Measurements from ENCODE around the gene LCT. TPM values are rescaled to one million over a fixed set of nuclear protein-coding genes. Genes with fewer than 3 reads are reported as not detected.

LCT gene
- total RNA-seq, 1 experiment from 2014 or later = 0.82 TPM

DNA sequence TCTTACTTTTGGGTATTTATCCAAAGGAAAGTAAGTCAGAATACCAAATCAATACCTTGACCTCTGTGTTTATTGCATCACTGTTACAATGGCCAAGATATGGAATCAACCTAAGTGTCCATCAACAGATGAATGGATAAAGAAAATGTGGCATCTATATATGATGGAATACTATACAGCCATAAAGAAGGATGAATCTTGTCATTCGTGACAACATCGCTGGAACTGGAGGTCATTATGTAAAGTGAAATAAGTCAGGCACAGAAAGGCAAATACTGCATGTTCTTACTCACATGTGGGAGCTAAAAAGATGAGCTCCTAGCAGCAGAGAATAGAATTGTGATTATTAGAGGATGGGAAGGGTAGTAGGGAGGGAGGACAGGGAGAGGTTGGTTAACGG is 34.6 kb downstream of the LCT start:
- intact Hi-C loops (cut with micrococcal nuclease; ENCODE audit: unreplicated experiment) = loop anchor here (2.0 kb wide), 1 partner anchor 798 kb away; no protein-coding TSS in a partner anchor
- Histone ChIP-seq H3K36me3 (ENCODE audit: control insufficient read depth, insufficient read depth, low read length) (no peaks in the 10 kb centered on the region), H3K4me3 (ENCODE audit: low read depth, low read length) (no peak overlapping the region), H3K9me3 (peaks cover 17% of the 10 kb centered on the region), H3K27me3 (replicated peaks; ENCODE audit: control insufficient read depth, insufficient read depth, low read length) (no peaks in the 10 kb centered on the region), H3K4me1 (peaks cover 9% of the 10 kb centered on the region)
- H3K9me3 Mint-ChIP-seq (ENCODE audit: unreplicated experiment) = no peaks in the 10 kb centered on the region
- H3K27me3 Mint-ChIP-seq (ENCODE audit: insufficient read depth, unreplicated experiment) = no peaks in the 10 kb centered on the region
- CTCF ChIA-PET = no interaction called here
- H3K27ac Mint-ChIP-seq (ENCODE audit: unreplicated experiment) = no peak overlapping the region
- TF ChIP-seq, protein P1, sequence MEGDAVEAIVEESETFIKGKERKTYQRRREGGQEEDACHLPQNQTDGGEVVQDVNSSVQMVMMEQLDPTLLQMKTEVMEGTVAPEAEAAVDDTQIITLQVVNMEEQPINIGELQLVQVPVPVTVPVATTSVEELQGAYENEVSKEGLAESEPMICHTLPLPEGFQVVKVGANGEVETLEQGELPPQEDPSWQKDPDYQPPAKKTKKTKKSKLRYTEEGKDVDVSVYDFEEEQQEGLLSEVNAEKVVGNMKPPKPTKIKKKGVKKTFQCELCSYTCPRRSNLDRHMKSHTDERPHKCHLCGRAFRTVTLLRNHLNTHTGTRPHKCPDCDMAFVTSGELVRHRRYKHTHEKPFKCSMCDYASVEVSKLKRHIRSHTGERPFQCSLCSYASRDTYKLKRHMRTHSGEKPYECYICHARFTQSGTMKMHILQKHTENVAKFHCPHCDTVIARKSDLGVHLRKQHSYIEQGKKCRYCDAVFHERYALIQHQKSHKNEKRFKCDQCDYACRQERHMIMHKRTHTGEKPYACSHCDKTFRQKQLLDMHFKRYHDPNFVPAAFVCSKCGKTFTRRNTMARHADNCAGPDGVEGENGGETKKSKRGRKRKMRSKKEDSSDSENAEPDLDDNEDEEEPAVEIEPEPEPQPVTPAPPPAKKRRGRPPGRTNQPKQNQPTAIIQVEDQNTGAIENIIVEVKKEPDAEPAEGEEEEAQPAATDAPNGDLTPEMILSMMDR (IDR thresholded peaks at IDR 0.05; ENCODE audit: insufficient read depth in 1 of 2, low read depth in 1 of 2, low read length in 1 of 2, severe bottlenecking in 1 of 2, unreplicated experiment in 1 of 2) = no peak
- H3K36me3 Mint-ChIP-seq (ENCODE audit: insufficient read depth, unreplicated experiment) = no peaks in the 10 kb centered on the region
- BruUV-seq (replicated peaks) = no TSS peak
- POLR2A ChIA-PET = no interaction called here
- DNase-seq = no peak
- H3K4me1 Mint-ChIP-seq (ENCODE audit: low read depth, unreplicated experiment) = no peaks in the 10 kb centered on the region
- no peak overlapping the region for H3K4me3 Mint-ChIP-seq (ENCODE audit: unreplicated experiment)

DNA sequence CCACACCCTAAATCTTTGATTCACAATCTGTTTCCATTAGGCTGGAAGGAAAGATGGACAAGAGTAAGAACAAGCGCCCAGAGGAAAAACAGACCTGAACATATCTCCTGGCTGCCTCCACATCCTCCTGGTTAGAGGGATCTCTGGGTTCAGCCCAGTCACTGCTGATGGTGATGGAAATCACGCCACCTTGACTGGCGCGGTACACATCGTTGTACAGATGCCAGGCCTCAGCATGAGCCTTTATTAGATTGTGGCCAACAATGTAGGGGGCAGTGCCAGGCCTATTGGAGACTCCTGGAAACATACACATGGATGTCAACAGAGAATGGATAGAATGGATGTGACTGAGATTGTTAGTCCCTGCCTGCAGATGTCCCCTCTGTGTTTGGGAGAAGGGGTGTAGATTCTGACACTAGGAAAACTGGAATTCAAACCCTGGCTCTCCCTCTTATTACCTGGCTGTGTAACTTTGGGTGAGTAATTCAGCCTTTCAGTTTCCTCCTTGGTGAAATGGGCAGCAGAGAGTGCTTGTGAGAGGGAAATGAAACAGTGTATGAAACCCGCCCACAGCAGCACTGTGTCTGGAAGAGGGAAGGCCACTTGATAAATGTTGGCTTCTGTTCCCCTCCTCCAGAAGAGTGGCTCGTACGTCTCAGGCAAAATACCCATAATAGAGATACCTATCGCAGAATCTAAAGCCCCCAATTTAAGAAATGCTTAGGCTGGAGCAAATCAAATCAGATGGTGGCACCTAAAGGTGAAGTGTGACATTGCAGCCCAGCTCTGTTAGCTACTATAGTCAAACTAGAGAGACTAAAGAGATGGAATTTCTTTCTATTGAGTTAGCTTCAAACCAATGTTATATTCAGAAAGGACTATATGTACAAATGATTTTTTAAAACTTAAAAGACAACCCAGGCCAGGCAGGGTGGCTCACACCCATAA is 36.2 kb downstream of the LCT start:
- BruUV-seq (replicated peaks) = no TSS peak
- CTCF ChIA-PET = interaction anchor here (0.6 kb wide), 1 partner anchor 124 kb away, joined by 3 read pairs; no protein-coding TSS in a partner anchor
- H3K4me1 ChIP-seq = peaks cover 9% of the 10 kb centered on the region
- H3K27ac Mint-ChIP-seq (ENCODE audit: unreplicated experiment) = no peak overlapping the region
- DNase-seq = no peak
- H3K9me3 ChIP-seq = peaks cover 17% of the 10 kb centered on the region
- H3K36me3 ChIP-seq (ENCODE audit: control insufficient read depth, insufficient read depth, low read length) = no peaks in the 10 kb centered on the region
- POLR2A ChIA-PET = no interaction called here
- H3K9me3 Mint-ChIP-seq (ENCODE audit: unreplicated experiment) = no peaks in the 10 kb centered on the region
- no peaks in the 10 kb centered on the region for H3K36me3 Mint-ChIP-seq (ENCODE audit: insufficient read depth, unreplicated experiment)
- H3K27me3 Mint-ChIP-seq (ENCODE audit: insufficient read depth, unreplicated experiment) = no peaks in the 10 kb centered on the region
- intact Hi-C loops (cut with micrococcal nuclease; ENCODE audit: unreplicated experiment) = no loop called here
- TF ChIP-seq, protein P1 (IDR thresholded peaks at IDR 0.05; ENCODE audit: insufficient read depth in 1 of 2, low read depth in 1 of 2, low read length in 1 of 2, severe bottlenecking in 1 of 2, unreplicated experiment in 1 of 2) = no peak
- H3K4me1 Mint-ChIP-seq (ENCODE audit: low read depth, unreplicated experiment) = no peaks in the 10 kb centered on the region
- no peak overlapping the region for H3K4me3 ChIP-seq (ENCODE audit: low read depth, low read length)
- H3K4me3 Mint-ChIP-seq (ENCODE audit: unreplicated experiment) = no peak overlapping the region
- H3K27me3 ChIP-seq (replicated peaks; ENCODE audit: control insufficient read depth, insufficient read depth, low read length) = no peaks in the 10 kb centered on the region

- BruUV-seq (replicated peaks) = no TSS peak
- CTCF ChIA-PET = no interaction called here
- H3K27ac Mint-ChIP-seq (ENCODE audit: unreplicated experiment) = no peak overlapping the region
Observed at GRCh38 chr2:135799738-135800137, 37.2 kb downstream of the LCT start.

More at GRCh38 chr2:135799738-135800137, 37.2 kb downstream of the LCT start:
- Mint-ChIP-seq H3K27me3 (ENCODE audit: insufficient read depth, unreplicated experiment) (no peaks in the 10 kb centered on the region), H3K4me3 (ENCODE audit: unreplicated experiment) (no peak overlapping the region), H3K9me3 (ENCODE audit: unreplicated experiment) (no peaks in the 10 kb centered on the region), H3K36me3 (ENCODE audit: insufficient read depth, unreplicated experiment) (no peaks in the 10 kb centered on the region), H3K4me1 (ENCODE audit: low read depth, unreplicated experiment) (no peaks in the 10 kb centered on the region)
- no peak for DNase-seq
- TF ChIP-seq, protein P1 (IDR thresholded peaks at IDR 0.05; ENCODE audit: insufficient read depth in 1 of 2, low read depth in 1 of 2, low read length in 1 of 2, severe bottlenecking in 1 of 2, unreplicated experiment in 1 of 2) = no peak
- H3K27me3 ChIP-seq (replicated peaks; ENCODE audit: control insufficient read depth, insufficient read depth, low read length) = no peaks in the 10 kb centered on the region
- POLR2A ChIA-PET = no interaction called here
- peaks cover 9% of the 10 kb centered on the region for H3K4me1 ChIP-seq
- intact Hi-C loops (cut with micrococcal nuclease; ENCODE audit: unreplicated experiment) = loop anchor here (10.0 kb wide), 1 partner anchor 585 kb away; no protein-coding TSS in a partner anchor
- no peak overlapping the region for H3K4me3 ChIP-seq (ENCODE audit: low read depth, low read length)
- no peaks in the 10 kb centered on the region for H3K36me3 ChIP-seq (ENCODE audit: control insufficient read depth, insufficient read depth, low read length)
- peaks cover 17% of the 10 kb centered on the region for H3K9me3 ChIP-seq
